Measurements from ENCODE around the gene OR2G6.
"Not testable (repeated sequence)": the region's sequence is repeated elsewhere in the genome, so short reads cannot be mapped to it uniquely, and the experiment has no call there.

OR2G6 gene

DNA sequence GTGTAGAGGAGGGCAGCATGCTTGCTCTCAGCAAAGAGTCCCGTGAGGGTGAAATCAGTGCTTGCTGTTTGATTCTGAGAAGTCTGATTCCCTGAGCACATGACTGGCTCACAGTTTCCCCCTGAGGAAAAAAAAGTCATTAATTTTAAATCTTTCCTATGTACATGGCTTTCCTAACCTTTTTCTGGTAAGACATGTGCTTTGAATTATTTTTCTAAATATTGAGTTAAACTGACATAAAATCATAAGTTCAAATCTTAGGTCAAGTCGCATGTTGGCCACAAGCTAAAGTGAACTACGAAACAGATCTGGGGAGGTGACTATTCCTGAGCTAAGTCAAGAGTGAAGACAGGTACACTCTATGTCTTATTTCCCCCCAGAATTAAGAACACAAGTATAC lies 66.8 kb downstream of the OR2G6 start, which contains the start of gene OR2T34:
TSS of gene OR2T34 (minus strand) at position 101 of the 400 bp plus-strand sequence. CDS start at position 101, 0 bp downstream.
- not testable (repeated sequence) for DNase-seq (ENCODE audit: low spot score)

DNA sequence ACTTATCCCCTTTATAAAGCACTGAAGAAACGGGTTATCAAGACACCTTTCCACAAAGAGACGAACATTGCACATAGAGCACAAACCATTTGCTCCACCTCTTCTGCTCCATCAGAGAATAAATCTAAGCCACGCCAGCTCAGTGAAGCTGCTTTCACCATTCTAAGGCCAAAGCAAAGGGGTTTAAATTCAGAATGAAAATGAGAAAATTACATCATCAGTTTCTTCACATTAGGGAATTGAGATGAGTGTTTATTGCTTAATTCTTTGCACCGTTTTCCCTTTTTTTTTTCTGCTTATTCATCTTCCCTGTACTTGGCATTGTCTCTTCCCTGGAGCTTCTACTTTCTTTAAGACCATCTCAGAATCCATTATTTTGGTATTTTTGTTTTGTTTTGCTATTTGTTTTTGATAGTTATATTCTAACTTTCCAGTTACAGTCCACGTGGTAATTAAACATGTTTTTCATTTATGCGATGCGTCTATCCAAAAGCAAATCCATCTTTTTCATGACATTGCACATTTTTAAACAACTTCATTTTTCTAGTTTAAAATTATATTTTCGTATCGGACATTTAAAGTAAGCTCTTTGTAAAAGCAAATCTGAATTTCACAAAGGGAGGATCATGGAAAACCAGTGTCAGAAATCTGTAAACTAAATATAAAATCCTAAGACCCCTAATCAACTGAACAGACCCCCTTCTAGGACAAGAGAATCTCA lies 68.5 kb downstream of the OR2G6 start:
- no peak for DNase-seq (ENCODE audit: low spot score)
